Prostate gland (tissue), 2 donors: Measurements from ENCODE around the gene DCST1.

Source experiments
- POLR2A ChIP-seq: fragments of 450-650 bp; IDR thresholded peaks from one replicate; pipeline ENCODE4 v1.6.1; 2016; ENCODE audit warnings: antibody characterized with exemption, mild to moderate bottlenecking
- POLR2AphosphoS5 ChIP-seq: sonication (generic); formaldehyde crosslinking; IDR thresholded peaks from one replicate; pipeline ENCODE4 v1.6.1; 2017; ENCODE audit warnings: antibody characterized with exemption
- TF ChIP-seq, protein P1 (sequence below), 4 experiments: fragments of 200-600 bp in 2 of 4; fragments of 450-650 bp in 2 of 4; sonication (generic) in 2 of 4; IDR thresholded peaks; 1 replicate in 3 of 4; 2 replicates in 1 of 4; pipeline ENCODE4 v1.5.1; 2016 to 2019; ENCODE audit warnings: antibody characterized with exemption in 4 of 4, mild to moderate bottlenecking in 2 of 4, moderate library complexity in 2 of 4

DNA sequence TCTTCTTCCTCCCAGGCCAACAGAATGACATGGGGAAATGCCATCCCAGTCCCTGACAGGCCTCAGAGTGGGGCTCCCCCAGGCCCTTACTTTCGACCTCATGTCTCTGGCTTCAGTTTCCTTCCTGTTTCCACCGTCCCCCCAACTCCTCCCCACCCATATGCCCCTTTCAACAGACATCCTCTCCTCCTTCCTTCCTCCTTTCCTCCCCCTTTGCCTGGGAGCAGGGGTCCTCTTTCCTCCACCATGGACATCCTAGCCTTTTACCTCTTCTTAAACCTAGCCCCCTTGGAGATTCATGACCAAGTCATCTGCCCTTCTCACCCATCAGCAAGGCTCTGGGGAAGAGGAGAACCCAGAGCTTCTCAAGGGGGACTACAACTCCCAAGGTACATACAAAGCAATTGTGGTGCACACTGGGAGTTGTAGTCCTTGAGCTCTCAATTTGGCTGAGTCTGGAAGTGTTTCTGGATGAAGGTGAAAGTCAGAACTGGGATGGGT lies 27.0 kb upstream of the DCST1 start:
- TF ChIP-seq, protein P1, sequence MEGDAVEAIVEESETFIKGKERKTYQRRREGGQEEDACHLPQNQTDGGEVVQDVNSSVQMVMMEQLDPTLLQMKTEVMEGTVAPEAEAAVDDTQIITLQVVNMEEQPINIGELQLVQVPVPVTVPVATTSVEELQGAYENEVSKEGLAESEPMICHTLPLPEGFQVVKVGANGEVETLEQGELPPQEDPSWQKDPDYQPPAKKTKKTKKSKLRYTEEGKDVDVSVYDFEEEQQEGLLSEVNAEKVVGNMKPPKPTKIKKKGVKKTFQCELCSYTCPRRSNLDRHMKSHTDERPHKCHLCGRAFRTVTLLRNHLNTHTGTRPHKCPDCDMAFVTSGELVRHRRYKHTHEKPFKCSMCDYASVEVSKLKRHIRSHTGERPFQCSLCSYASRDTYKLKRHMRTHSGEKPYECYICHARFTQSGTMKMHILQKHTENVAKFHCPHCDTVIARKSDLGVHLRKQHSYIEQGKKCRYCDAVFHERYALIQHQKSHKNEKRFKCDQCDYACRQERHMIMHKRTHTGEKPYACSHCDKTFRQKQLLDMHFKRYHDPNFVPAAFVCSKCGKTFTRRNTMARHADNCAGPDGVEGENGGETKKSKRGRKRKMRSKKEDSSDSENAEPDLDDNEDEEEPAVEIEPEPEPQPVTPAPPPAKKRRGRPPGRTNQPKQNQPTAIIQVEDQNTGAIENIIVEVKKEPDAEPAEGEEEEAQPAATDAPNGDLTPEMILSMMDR (IDR thresholded peaks at IDR 0.05), result no peak
- TF ChIP-seq POLR2A (no peak), POLR2AphosphoS5 (no peak)
